Vagina (tissue), 2 donors: ENCODE results near the gene SERPINB11.

ENCODE experiments used
- POLR2A ChIP-seq, 2 donors: fragments of 450-650 bp; IDR thresholded peaks; one replicate each; pipeline ENCODE4 v1.6.1; 2017; ENCODE audit warnings: antibody characterized with exemption in 2 of 2, mild to moderate bottlenecking in 2 of 2, moderate library complexity in 2 of 2
- POLR2AphosphoS5 ChIP-seq, 2 donors: sonication (generic); formaldehyde crosslinking; IDR thresholded peaks; one replicate each; pipeline ENCODE4 v1.9.0; 2017; ENCODE audit warnings: antibody characterized with exemption in 2 of 2, mild to moderate bottlenecking in 2 of 2, low read depth in 1 of 2; ENCODE audit not compliant: insufficient read depth in 1 of 2
- TF ChIP-seq, protein P1 (sequence below), 3 experiments: fragments of 450-650 bp in 2 of 3; fragments of 200-600 bp in 1 of 3; sonication (generic) in 1 of 3; IDR thresholded peaks; one replicate each; pipeline ENCODE4 v1.5.1; 2017 to 2019; ENCODE audit warnings: antibody characterized with exemption in 3 of 3, mild to moderate bottlenecking in 2 of 3, moderate library complexity in 2 of 3

- TF ChIP-seq, protein P1, sequence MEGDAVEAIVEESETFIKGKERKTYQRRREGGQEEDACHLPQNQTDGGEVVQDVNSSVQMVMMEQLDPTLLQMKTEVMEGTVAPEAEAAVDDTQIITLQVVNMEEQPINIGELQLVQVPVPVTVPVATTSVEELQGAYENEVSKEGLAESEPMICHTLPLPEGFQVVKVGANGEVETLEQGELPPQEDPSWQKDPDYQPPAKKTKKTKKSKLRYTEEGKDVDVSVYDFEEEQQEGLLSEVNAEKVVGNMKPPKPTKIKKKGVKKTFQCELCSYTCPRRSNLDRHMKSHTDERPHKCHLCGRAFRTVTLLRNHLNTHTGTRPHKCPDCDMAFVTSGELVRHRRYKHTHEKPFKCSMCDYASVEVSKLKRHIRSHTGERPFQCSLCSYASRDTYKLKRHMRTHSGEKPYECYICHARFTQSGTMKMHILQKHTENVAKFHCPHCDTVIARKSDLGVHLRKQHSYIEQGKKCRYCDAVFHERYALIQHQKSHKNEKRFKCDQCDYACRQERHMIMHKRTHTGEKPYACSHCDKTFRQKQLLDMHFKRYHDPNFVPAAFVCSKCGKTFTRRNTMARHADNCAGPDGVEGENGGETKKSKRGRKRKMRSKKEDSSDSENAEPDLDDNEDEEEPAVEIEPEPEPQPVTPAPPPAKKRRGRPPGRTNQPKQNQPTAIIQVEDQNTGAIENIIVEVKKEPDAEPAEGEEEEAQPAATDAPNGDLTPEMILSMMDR (IDR thresholded peaks at IDR 0.05), result no peak
- no peak for TF ChIP-seq POLR2AphosphoS5 (IDR thresholded peaks at IDR 0.05; ENCODE audit: insufficient read depth in 1 of 2, low read depth in 1 of 2)
- no peak for TF ChIP-seq POLR2A (IDR thresholded peaks at IDR 0.05)
These were observed 22.7 kb upstream of the SERPINB11 start for GRCh38 chr18:63679820-63680606.
